HG03575 (cell line): ENCODE results near the gene AGAP1.

Experiments
- ATAC-seq: cut with Tn5 transposase; IDR thresholded peaks from one replicate; pipeline ENCODE4 v1.9.1; 2021; ENCODE audit not compliant: unreplicated experiment, insufficient number of reproducible peaks, low FRiP score; ENCODE audit errors: extremely low read depth

The AGAP1 gene

GRCh38 chr2:235825946-235826345, 332.1 kb downstream of the AGAP1 start:
- ATAC-seq, result no peak

- no peak for ATAC-seq
Measured at GRCh38 chr2:235826826-235827225, 333.0 kb downstream of the AGAP1 start.

GRCh38 chr2:235827585-235827992, 333.7 kb downstream of the AGAP1 start:
- ATAC-seq, result no peak

GRCh38 chr2:235829726-235830125, 335.9 kb downstream of the AGAP1 start:
- no peak for ATAC-seq

- no peak for ATAC-seq
Measured at GRCh38 chr2:235831755-235832154, 337.9 kb downstream of the AGAP1 start.

GRCh38 chr2:235832941-235833340, 339.1 kb downstream of the AGAP1 start:
- ATAC-seq, result no peak

GRCh38 chr2:235833971-235834620, 340.3 kb downstream of the AGAP1 start:
- ATAC-seq, result no peak

- ATAC-seq, result no peak
Measured at GRCh38 chr2:235834781-235835180, 340.9 kb downstream of the AGAP1 start.

GRCh38 chr2:235835810-235836209, 342.0 kb downstream of the AGAP1 start:
- ATAC-seq, result no peak

- no peak for ATAC-seq
Measured at GRCh38 chr2:235836491-235836911, 342.7 kb downstream of the AGAP1 start.

GRCh38 chr2:235839226-235839625, 345.4 kb downstream of the AGAP1 start:
- ATAC-seq, result no peak

GRCh38 chr2:235839974-235840373, 346.1 kb downstream of the AGAP1 start:
- ATAC-seq, result no peak

- no peak for ATAC-seq
Measured at GRCh38 chr2:235841863-235842262, 348.0 kb downstream of the AGAP1 start.

- no peak for ATAC-seq
Measured at GRCh38 chr2:235842941-235843340, 349.1 kb downstream of the AGAP1 start.

GRCh38 chr2:235843591-235844395, 349.9 kb downstream of the AGAP1 start:
- ATAC-seq, result no peak

GRCh38 chr2:235844561-235844960, 350.7 kb downstream of the AGAP1 start:
- ATAC-seq, result no peak

GRCh38 chr2:235845245-235845644, 351.4 kb downstream of the AGAP1 start:
- no peak for ATAC-seq

- no peak for ATAC-seq
Measured at GRCh38 chr2:235847576-235847975, 353.7 kb downstream of the AGAP1 start.

- no peak for ATAC-seq
Measured at GRCh38 chr2:235848055-235848454, 354.2 kb downstream of the AGAP1 start.

- ATAC-seq, result no peak
Measured at GRCh38 chr2:235848946-235849345, 355.1 kb downstream of the AGAP1 start.
